Measurements from ENCODE around the gene OR52E6.

GRCh38 chr11:5818245-5818886 is 23.3 kb downstream of the OR52E6 start:
- TF ChIP-seq CTCF (IDR thresholded peaks at IDR 0.05 in 2 of 3, conservative IDR thresholded peaks at IDR 0.05 in 1 of 3; ENCODE audit: borderline replicate concordance in 1 of 3, insufficient read depth in 1 of 3, low read depth in 2 of 3, low read length in 2 of 3) (no peak), POLR2A (IDR thresholded peaks at IDR 0.05; ENCODE audit: borderline replicate concordance, extremely low read depth, insufficient read depth, insufficient read length) (no peak), POLR2AphosphoS5 (IDR thresholded peaks at IDR 0.05; ENCODE audit: low read depth, low read length) (no peak), SRF (IDR thresholded peaks at IDR 0.05; ENCODE audit: low read depth) (no peak), EGR1 (IDR thresholded peaks at IDR 0.05; ENCODE audit: low read depth) (no peak), ZFX (IDR thresholded peaks at IDR 0.05) (no peak), MAX (IDR thresholded peaks at IDR 0.05) (no peak), RAD21 (IDR thresholded peaks at IDR 0.05; ENCODE audit: low read depth) (no peak), ATF3 (IDR thresholded peaks at IDR 0.05) (no peak), EZH2 (IDR thresholded peaks at IDR 0.05) (no peak), EZH2phosphoT487 (IDR thresholded peaks at IDR 0.05; ENCODE audit: borderline replicate concordance) (no peak), SIN3A (IDR thresholded peaks at IDR 0.05; ENCODE audit: low read depth) (no peak), CEBPB (IDR thresholded peaks at IDR 0.05; ENCODE audit: low read depth) (no peak)

Data from HCT116 (cell line).